HCT116 (cell line): Measurements from ENCODE around the gene HACD4.

Source experiments
- CBX3 ChIP-seq: IDR thresholded peaks from 2 replicates; pipeline ENCODE4 v1.6.1; 2012; ENCODE audit warnings: low read depth
- CTCF ChIP-seq, 3 experiments: fragments of 200-600 bp in 1 of 3; sonication (generic) in 1 of 3; IDR thresholded peaks in 2 of 3; conservative IDR thresholded peaks in 1 of 3; 2 replicates each; pipeline ENCODE4 v1.5.1; 2012 to 2017; ENCODE audit warnings: low read depth in 2 of 3, low read length in 2 of 3, antibody characterized with exemption in 1 of 3, borderline replicate concordance in 1 of 3, control low read depth in 1 of 3, mild to moderate bottlenecking in 1 of 3, mixed read lengths in 1 of 3, mixed run types in 1 of 3, moderate library complexity in 1 of 3; ENCODE audit not compliant: insufficient read depth in 1 of 3
- EGR1 ChIP-seq: IDR thresholded peaks from 2 replicates; pipeline ENCODE4 v1.6.1; 2012; ENCODE audit warnings: low read depth
- EZH2 ChIP-seq: fragments of 200-600 bp; sonication (generic); IDR thresholded peaks from 2 replicates; pipeline ENCODE4 v1.6.1; 2017; ENCODE audit warnings: antibody characterized with exemption, mixed run types
- JUND ChIP-seq: IDR thresholded peaks from 2 replicates; pipeline ENCODE4 v1.6.1; 2012
- MAX ChIP-seq: IDR thresholded peaks from 2 replicates; pipeline ENCODE4 v1.6.1; 2012
- POLR2A ChIP-seq: IDR thresholded peaks from 2 replicates; pipeline ENCODE4 v1.7.0; 2011; ENCODE audit warnings: borderline replicate concordance; ENCODE audit not compliant: insufficient read depth, insufficient read length; ENCODE audit errors: extremely low read depth
- POLR2AphosphoS5 ChIP-seq: IDR thresholded peaks from 2 replicates; pipeline ENCODE4 v1.6.1; 2011; ENCODE audit warnings: mild to moderate bottlenecking, low read depth, low read length, moderate library complexity
- REST ChIP-seq: IDR thresholded peaks from 2 replicates; pipeline ENCODE4 v1.6.1; 2012; ENCODE audit warnings: low read depth
- SP1 ChIP-seq: IDR thresholded peaks from 2 replicates; pipeline ENCODE4 v1.6.1; 2012; ENCODE audit warnings: low read depth
- TCF7L2 ChIP-seq: IDR thresholded peaks from 2 replicates; pipeline ENCODE4 v1.7.0; 2011; ENCODE audit warnings: borderline replicate concordance, inconsistent platforms; ENCODE audit not compliant: insufficient read depth, insufficient read length; ENCODE audit errors: extremely low read depth
- YY1 ChIP-seq: IDR thresholded peaks from 2 replicates; pipeline ENCODE4 v1.6.1; 2011; ENCODE audit warnings: low read length, low read depth, moderate library complexity, mild to moderate bottlenecking; ENCODE audit not compliant: insufficient replicate concordance; ENCODE audit errors: extremely low read depth

- no peak for TF ChIP-seq CTCF (IDR thresholded peaks at IDR 0.05 in 2 of 3, conservative IDR thresholded peaks at IDR 0.05 in 1 of 3; ENCODE audit: borderline replicate concordance in 1 of 3, insufficient read depth in 1 of 3, low read depth in 2 of 3, low read length in 2 of 3)
- TF ChIP-seq EZH2 = no peak
- no peak for TF ChIP-seq YY1
- TF ChIP-seq MAX = no peak
- TF ChIP-seq CBX3 = no peak
- no peak for TF ChIP-seq SP1
- TF ChIP-seq POLR2A = no peak
- no peak for TF ChIP-seq POLR2AphosphoS5
- no peak for TF ChIP-seq JUND
- TF ChIP-seq EGR1 = no peak
- TF ChIP-seq REST = no peak
- no peak for TF ChIP-seq TCF7L2
These were observed 29.4 kb downstream of the HACD4 start for GRCh38 chr9:21002040-21002439.
